Caki2 (cell line): Measurements from ENCODE around the gene CXCR6. TPM values are rescaled to one million over a fixed set of nuclear protein-coding genes. Genes with fewer than 3 reads are reported as not detected.

ENCODE experiments used
- DNase-seq: peaks from one replicate; pipeline ENCODE4 v3.0.0-alpha.2; 2015; ENCODE audit warnings: low read depth
- in situ Hi-C: cut with HindIII; loops from 2 replicates; pipeline ENCODE4 v1.10.0; 2016; ENCODE audit warnings: low sequenced_read_pairs, low pct_unique_long_range_greater_than_20kb, mixed read lengths
- total RNA-seq: library from RNA; depleted of rRNA; stranded (reverse); fragments of >200 nt; shearing (Covaris generic); gene quantifications from 2 replicates; pipeline ENCODE4 v1.2.3, GENCODE V29; 2014; ENCODE audit warnings: low replicate concordance

Gene CXCR6
- total RNA-seq, 1 experiment from 2014 or later: not detected

- in situ Hi-C loops: no loop called here
- no peak for DNase-seq
Measured at GRCh38 chr3:45979378-45979777, 36.1 kb downstream of the CXCR6 start.

GRCh38 chr3:45980229-45980813 lies 37.1 kb downstream of the CXCR6 start:
- in situ Hi-C loops: no loop called here
- no peak for DNase-seq

GRCh38 chr3:45980819-45981218 lies 37.6 kb downstream of the CXCR6 start:
- in situ Hi-C loops: no loop called here
- no peak for DNase-seq

- in situ Hi-C loops: no loop called here
- DNase-seq: peak; percentile 86
Measured at GRCh38 chr3:45981346-45982074, 38.2 kb downstream of the CXCR6 start.

- DNase-seq: no peak
- in situ Hi-C loops: no loop called here
Measured at GRCh38 chr3:45983770-45984169, 40.5 kb downstream of the CXCR6 start.

- in situ Hi-C loops: no loop called here
- no peak for DNase-seq
Measured at GRCh38 chr3:45984331-45985312, 41.4 kb downstream of the CXCR6 start.

GRCh38 chr3:45985532-45986302 lies 42.5 kb downstream of the CXCR6 start:
- in situ Hi-C loops: no loop called here
- DNase-seq: no peak

GRCh38 chr3:45986303-45986982 lies 43.2 kb downstream of the CXCR6 start:
- peak; percentile 77 for DNase-seq
- in situ Hi-C loops: no loop called here

- in situ Hi-C loops: no loop called here
- no peak for DNase-seq
Measured at GRCh38 chr3:45987368-45988291, 44.4 kb downstream of the CXCR6 start.

GRCh38 chr3:45988362-45988761 lies 45.1 kb downstream of the CXCR6 start:
- in situ Hi-C loops: no loop called here
- DNase-seq: no peak

GRCh38 chr3:45988804-45989203 lies 45.5 kb downstream of the CXCR6 start:
- peak; percentile 17 for DNase-seq
- in situ Hi-C loops: no loop called here

GRCh38 chr3:45990181-45990580 lies 46.9 kb downstream of the CXCR6 start:
- in situ Hi-C loops: no loop called here

GRCh38 chr3:45991341-45991740 lies 48.1 kb downstream of the CXCR6 start:
- no peak for DNase-seq
- in situ Hi-C loops: no loop called here

More at GRCh38 chr3:45990181-45990580, 46.9 kb downstream of the CXCR6 start:
- no peak for DNase-seq

GRCh38 chr3:45992133-45992729 lies 49.0 kb downstream of the CXCR6 start:
- no peak for DNase-seq
- in situ Hi-C loops: no loop called here

- in situ Hi-C loops: no loop called here
- DNase-seq: no peak
Measured at GRCh38 chr3:45992821-45993221, 49.6 kb downstream of the CXCR6 start.

GRCh38 chr3:45993421-45994027 lies 50.3 kb downstream of the CXCR6 start:
- in situ Hi-C loops: no loop called here
- no peak for DNase-seq
